HUES64 (cell line): ENCODE data around the gene RINL.
A peak's percentile ranks its signal among the peaks of the same experiment; 100 is the strongest.

Experiments used
- H3K27ac ChIP-seq: 2 replicates; pipeline ENCODE4 v1.7.0; 2013; ENCODE audit warnings: low read depth, low read length, inconsistent platforms
- H3K27me3 ChIP-seq: 2 replicates; pipeline ENCODE4 v1.6.1; 2013; ENCODE audit warnings: mild to moderate bottlenecking, low read length; ENCODE audit not compliant: insufficient read depth
- H3K36me3 ChIP-seq: 2 replicates; pipeline ENCODE4 v1.6.1; 2013; ENCODE audit warnings: mild to moderate bottlenecking, low read length; ENCODE audit not compliant: insufficient read depth
- H3K4me1 ChIP-seq: 2 replicates; pipeline ENCODE4 v1.6.1; 2013; ENCODE audit warnings: mild to moderate bottlenecking, low read length, moderate library complexity; ENCODE audit not compliant: insufficient read depth
- H3K4me3 ChIP-seq: 2 replicates; pipeline ENCODE4 v1.5.1; 2013; ENCODE audit warnings: mild to moderate bottlenecking, low read length, moderate library complexity
- H3K9ac ChIP-seq: 2 replicates; pipeline ENCODE4 v1.6.1; 2013; ENCODE audit warnings: mild to moderate bottlenecking, low read depth, low read length
- H3K9me3 ChIP-seq: 2 replicates; pipeline ENCODE4 v1.6.1; 2013; ENCODE audit warnings: low read depth, low read length; ENCODE audit not compliant: insufficient read depth
- whole genome bisulfite sequencing: fragments of 150-250, 120-280 bp; methylation state at CpG from one replicate; pipeline ENCODE4 v1.1.7; 2013; ENCODE audit warnings: missing lambda C conversion rate; 5-methylcytosine and 5-hydroxymethylcytosine counted together

The RINL gene

DNA sequence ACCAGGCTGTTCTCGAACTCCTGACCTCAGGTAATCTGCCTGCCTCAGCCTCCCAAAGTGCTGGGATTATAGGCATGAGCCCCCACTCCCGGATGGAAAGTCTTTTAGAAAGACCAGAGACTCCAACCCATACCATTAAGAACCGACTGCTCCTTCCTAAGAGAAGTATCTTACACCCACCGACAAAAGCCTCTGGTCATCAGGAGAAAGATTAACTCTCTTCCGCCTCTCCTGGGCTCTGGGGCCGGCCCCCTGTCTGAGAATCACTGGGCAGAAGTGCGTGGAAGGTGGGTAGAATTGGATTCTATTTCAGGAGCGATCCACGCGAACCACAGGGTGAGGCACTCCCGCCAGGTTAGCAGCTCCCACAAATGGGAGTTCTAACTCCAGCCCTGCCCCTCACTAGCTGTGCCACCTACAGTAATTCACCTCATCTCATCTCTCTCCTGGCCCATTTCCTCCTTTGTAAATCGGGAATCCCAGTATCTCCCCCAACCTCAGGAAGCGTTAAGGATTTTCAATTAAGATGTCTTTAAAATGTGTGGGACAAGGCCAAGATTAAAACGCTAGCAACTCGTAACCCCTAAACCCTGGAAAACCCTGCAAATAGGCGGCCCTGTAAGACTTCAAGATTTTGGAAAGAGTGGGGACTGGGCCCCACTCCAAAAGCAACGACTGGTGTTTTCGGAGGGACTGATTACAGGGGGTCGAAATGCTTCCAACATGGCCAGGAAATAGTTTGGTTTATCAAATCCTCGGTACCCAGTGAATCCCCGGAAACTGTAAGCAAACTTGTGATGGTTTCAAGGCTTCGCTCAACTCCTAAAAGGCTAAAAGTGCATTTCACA lies 29.6 kb downstream of the RINL start:
- Histone ChIP-seq H3K4me3 (peak overlapping the region; percentile 78), H3K4me1 (peaks cover 3% of the 10 kb centered on the region; the same call in 1 of the 2 replicates), H3K9ac (peak overlapping the region; percentile 96), H3K36me3 (peaks cover 49% of the 10 kb centered on the region), H3K27me3 (no peaks in the 10 kb centered on the region), H3K27ac (peak overlapping the region; percentile 100), H3K9me3 (no peaks in the 10 kb centered on the region)
- 25% methylated on average over 21 of the region's 22 CpGs for WGBS

DNA sequence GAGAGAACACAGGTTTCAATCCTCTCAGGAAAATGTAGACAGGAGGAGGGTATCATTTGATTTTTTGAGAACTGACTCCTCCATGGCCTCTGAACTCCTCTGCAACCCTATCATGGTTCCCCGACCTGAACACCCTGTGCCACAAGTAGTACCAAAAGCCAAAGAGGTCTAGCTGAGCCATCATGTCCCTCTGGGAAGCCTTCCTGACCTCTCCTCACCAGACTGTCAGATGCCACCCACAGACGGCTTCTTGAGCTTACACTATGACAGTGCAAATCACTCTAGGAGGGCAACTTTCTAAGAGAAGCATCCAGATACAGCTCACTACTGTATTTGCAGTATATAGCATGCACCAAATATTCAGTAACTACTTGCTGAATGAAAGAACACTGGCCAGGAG lies 32.0 kb downstream of the RINL start:
- Histone ChIP-seq H3K27me3 (no peaks in the 10 kb centered on the region), H3K27ac (no peak overlapping the region), H3K9ac (no peak overlapping the region; the same call in 1 of the 2 replicates), H3K4me3 (no peak overlapping the region), H3K9me3 (no peaks in the 10 kb centered on the region), H3K36me3 (peaks cover 73% of the 10 kb centered on the region), H3K4me1 (peaks cover 3% of the 10 kb centered on the region; the same call in 1 of the 2 replicates)
- 93% methylated on average over 2 of the region's 2 CpGs for WGBS

DNA sequence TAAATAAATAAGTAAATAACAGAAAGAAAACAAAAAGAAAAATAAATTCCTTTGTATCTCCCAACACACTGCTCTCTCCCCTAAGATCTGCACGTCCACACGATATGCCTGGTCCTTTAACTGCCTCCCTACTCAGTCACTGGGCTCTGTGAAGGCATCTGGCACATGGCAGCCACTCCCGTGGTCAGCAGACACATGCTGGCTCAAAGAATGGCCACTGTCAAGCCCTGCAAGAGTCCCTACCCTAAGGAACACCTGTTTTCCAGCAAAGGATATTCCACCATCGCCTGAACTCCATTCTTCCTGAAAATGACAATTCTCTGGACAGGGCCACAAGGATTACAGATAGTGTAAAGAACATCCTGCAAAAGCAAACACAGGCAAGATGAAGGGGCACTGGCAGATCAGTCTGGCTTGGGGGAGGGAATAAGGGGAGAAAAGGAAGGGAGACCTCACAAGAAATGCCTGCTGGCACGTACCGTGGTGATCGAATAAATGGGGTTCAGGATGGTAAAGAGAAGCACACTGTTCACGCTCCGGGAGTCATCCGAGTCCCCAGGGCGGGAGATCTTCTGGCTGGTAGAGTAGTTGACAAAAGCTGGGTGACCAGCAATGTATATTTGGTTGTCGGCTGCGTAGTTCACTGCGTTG lies 32.6 kb downstream of the RINL start:
- Histone ChIP-seq H3K36me3 (peaks cover 79% of the 10 kb centered on the region), H3K4me3 (no peak overlapping the region), H3K27ac (no peak overlapping the region), H3K9me3 (no peaks in the 10 kb centered on the region), H3K9ac (no peak overlapping the region), H3K4me1 (peaks cover 3% of the 10 kb centered on the region; the same call in 1 of the 2 replicates), H3K27me3 (no peaks in the 10 kb centered on the region)
- 97% methylated on average over 14 of the region's 14 CpGs for WGBS

DNA sequence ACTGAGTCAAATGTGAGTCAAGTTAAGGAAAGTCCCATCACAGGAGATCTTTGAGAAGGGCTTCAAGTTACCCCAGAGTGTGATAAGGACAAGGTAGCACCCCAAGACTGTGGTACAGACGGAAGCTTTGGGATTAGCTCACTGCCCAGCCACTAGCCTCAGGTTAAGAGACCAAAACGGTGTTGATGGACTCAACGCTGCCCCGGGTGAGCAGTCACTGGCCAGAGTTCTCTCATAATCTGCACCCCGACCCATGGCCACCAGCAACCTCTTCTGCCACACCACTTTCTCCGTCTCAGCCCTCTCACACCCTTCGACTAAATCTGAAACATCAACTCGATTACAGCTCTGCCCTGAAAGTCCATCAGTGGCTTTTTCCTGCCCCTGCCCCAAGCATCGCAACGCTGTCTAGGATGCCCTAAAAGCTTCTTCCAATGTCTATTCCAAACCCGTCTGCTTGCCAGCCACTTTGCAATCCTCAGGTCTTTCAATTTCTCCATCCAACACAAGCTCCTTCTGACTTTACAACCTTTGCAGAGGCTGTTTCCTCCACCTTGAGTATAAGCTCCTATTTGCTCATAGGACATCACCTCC lies 33.9 kb downstream of the RINL start:
- Histone ChIP-seq H3K27me3 (no peaks in the 10 kb centered on the region), H3K9ac (no peak overlapping the region), H3K4me3 (no peak overlapping the region), H3K4me1 (peaks cover 3% of the 10 kb centered on the region; the same call in 1 of the 2 replicates), H3K9me3 (no peaks in the 10 kb centered on the region), H3K27ac (no peak overlapping the region), H3K36me3 (peaks cover 92% of the 10 kb centered on the region)
- WGBS, result 95% methylated on average over 11 of the region's 11 CpGs

DNA sequence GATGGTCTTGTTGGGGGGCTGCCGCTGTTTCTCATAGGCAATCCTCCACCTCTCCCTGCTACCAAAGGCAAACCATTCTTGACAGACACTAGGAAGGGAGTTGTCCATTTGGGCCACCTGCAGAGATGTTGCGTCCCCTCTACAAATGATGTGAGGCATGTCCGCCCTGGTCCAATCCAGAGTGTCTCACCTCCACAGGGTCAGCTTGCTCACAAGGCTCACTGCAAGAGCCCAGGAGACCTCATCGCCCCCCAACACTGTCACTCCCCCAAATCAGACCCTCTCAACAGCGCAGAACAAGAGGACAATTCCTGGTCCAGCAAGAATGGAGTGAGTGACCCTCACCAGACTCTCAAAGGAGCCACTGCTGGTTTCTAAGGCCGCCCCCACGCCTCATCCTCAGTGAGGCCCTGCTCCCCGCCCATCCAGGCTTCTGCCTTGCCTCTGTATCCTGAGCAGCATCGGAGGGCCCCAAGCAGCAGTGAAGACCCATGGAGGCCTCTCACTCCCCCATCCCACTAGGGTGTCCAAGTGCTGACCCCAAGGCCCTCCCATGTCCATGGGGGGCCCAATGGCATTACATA lies 34.8 kb downstream of the RINL start:
- Histone ChIP-seq H3K36me3 (peaks cover 98% of the 10 kb centered on the region), H3K9ac (no peak overlapping the region), H3K27me3 (no peaks in the 10 kb centered on the region), H3K4me1 (no peaks in the 10 kb centered on the region; the same call in 1 of the 2 replicates), H3K9me3 (no peaks in the 10 kb centered on the region), H3K4me3 (no peak overlapping the region), H3K27ac (no peak overlapping the region)
- WGBS, result 96% methylated on average over 9 of the region's 9 CpGs

DNA sequence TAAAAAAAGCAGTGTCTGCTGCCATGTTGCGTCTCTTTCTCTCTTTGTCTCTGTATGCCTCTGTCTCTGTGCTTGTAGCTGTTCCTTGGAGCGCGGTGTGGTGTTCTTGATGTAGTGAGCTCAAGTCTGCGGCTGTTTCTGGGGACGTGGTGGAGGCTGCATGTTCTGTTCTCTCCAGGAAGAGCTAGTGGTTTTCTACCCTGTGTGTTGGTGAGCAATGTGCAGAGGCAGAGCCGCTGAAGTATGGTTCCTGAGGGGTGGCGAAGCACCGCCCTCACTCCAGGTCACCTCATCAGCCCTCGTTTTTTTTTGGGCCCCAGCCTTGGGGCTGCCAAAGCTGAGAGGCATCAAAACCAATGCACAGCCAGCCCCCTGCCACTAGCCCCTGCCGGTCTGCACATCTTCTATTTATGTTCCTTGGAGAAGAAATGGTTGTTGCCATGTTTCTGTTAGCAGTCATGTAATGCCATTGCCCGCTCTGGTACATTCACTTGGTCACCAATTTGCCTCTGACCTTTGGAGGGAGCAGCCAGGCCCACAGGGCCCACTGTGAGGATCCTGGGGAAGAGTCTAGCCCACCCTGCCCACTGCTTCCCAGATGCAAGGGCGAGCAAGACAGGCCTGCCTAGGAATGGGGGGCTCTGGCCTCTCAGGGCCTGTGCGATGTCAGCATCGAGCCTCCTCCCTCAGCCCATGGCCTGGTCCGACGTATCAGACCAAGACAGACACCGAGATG lies 35.5 kb downstream of the RINL start:
- H3K4me3 ChIP-seq, result no peak overlapping the region
- H3K4me1 ChIP-seq, result no peaks in the 10 kb centered on the region; the same call in 1 of the 2 replicates
- H3K27ac ChIP-seq, result no peak overlapping the region
- no peak overlapping the region for H3K9ac ChIP-seq
- no peaks in the 10 kb centered on the region for H3K27me3 ChIP-seq
- WGBS, result 96% methylated on average over 17 of the region's 17 CpGs
- no peaks in the 10 kb centered on the region for H3K9me3 ChIP-seq
- peaks cover 100% of the 10 kb centered on the region for H3K36me3 ChIP-seq

DNA sequence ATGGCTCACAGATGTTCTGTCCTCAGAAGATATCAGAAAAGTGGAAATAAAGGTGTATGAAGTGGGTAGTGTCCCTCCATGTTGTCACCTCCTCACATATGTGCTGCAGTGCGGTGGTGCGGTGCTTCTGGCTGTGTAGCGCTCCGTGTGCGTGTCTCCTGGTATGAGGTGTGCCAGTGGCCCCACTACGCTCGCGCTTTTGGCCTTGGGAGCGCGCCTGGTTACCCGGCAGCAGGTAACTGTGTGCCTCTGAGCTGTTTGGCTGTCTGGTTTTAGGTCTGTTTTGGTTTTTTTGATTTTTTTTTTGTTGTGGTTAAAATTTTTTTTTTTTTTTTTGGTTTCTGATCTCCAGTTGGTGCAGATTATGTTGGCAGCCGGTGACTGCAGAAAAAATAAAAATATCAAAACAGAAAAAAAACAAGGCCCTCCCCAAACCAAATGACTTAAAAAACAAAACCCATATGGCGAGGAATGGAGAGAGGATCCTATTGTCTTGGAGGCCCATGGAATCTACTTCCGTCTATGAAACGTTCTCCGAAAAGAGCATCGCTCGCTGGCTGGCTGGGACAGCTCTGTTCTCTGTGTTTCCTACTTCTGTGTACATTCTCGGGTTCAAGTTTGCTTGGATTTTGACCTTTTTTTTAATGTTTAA lies 36.2 kb downstream of the RINL start:
- Histone ChIP-seq H3K4me1 (no peaks in the 10 kb centered on the region), H3K9me3 (no peaks in the 10 kb centered on the region), H3K36me3 (peaks cover 100% of the 10 kb centered on the region), H3K4me3 (no peak overlapping the region), H3K9ac (no peak overlapping the region), H3K27ac (no peak overlapping the region), H3K27me3 (no peaks in the 10 kb centered on the region)
- 97% methylated on average over 18 of the region's 19 CpGs for WGBS

DNA sequence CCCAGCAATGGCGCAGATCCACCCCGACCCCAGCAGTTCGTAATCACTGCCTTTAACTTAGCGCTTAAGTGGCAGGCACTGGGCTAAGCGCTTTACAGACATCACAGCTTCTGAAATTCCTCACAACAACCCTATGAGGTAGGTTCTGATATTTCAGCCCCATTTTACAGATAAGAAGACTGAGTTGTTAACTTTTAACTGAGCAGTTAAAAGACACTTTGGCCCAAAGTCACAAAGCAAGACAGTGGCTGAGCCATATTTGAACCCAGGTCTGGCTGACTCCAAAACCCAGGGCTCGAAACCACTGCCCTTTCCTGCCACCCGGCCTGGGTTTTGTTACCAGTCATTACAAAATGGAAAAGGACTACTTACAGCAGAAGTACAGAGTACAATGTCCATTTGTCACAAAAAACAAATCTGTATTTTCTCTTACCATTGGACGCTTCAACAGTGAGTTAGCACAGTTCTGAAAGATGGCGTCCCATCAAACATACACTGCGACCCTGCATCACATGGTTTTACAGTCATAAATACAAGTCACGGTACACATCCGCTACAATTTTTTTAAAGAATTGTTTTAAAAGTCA lies 36.8 kb downstream of the RINL start:
- Histone ChIP-seq H3K9me3 (no peaks in the 10 kb centered on the region), H3K27me3 (no peaks in the 10 kb centered on the region), H3K27ac (no peak overlapping the region), H3K9ac (no peak overlapping the region), H3K4me3 (no peak overlapping the region), H3K4me1 (no peaks in the 10 kb centered on the region), H3K36me3 (peaks cover 100% of the 10 kb centered on the region)
- 94% methylated on average over 12 of the region's 12 CpGs for WGBS

DNA sequence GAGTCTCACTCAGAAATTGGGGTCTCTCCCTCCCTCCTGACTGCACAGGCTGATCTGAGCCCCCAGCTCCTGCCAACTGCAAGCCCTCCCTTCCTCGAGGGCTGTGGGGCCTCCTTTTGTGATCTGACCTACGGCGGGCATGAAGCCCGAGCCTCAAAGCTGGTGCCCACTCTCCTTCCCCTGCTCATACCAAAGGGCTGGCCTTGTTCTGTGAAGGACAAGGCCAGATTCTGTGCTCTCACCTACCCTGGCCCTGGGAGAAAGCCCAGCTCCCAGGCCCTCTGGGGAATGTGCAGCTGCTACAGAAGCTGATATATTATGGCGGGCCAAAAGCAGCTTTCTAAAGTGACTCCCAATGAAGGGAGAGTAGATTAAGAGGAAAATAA lies 37.5 kb downstream of the RINL start:
- Histone ChIP-seq H3K27ac (no peak overlapping the region), H3K4me3 (no peak overlapping the region), H3K27me3 (no peaks in the 10 kb centered on the region), H3K9me3 (no peaks in the 10 kb centered on the region), H3K36me3 (peaks cover 100% of the 10 kb centered on the region), H3K4me1 (no peaks in the 10 kb centered on the region), H3K9ac (no peak overlapping the region)
- 97% methylated on average over 5 of the region's 5 CpGs for WGBS
